CD14-positive monocyte (primary cell): ENCODE results near the gene NUP155. TPM values are rescaled to one million over a fixed set of nuclear protein-coding genes. Genes with fewer than 3 reads are reported as not detected.

Source experiments
- DNase-seq, 3 donors: peaks; one replicate each; pipeline ENCODE4 v3.0.0-alpha.2; 2011 to 2022
- H2AFZ ChIP-seq: 2 replicates; pipeline ENCODE4 v1.6.0; 2012; ENCODE audit warnings: mild to moderate bottlenecking, low read depth, low read length, inconsistent platforms; ENCODE audit not compliant: insufficient read depth, poor library complexity, severe bottlenecking
- H3K27ac ChIP-seq, 2 donors: 1 replicate in 1 of 2; 2 replicates in 1 of 2; pipeline ENCODE4 v1.5.1; 2012 to 2013; ENCODE audit warnings: low read length in 2 of 2, control low read depth in 1 of 2, inconsistent platforms in 1 of 2, low read depth in 1 of 2, mild to moderate bottlenecking in 1 of 2
- H3K27me3 ChIP-seq, 2 donors: one replicate each; pipeline versions ENCODE4 v1.6.0 to v1.6.1; 2011 to 2013; ENCODE audit warnings: low read length in 2 of 2; ENCODE audit not compliant: control insufficient read depth in 2 of 2, insufficient read depth in 2 of 2
- H3K36me3 ChIP-seq, 2 donors: replicated peaks in 1 of 2; 1 replicate in 1 of 2; 2 replicates in 1 of 2; pipeline versions ENCODE4 v1.5.1 to v1.6.1; 2012 to 2013; ENCODE audit warnings: low read length in 2 of 2, control low read depth in 1 of 2, inconsistent platforms in 1 of 2, mild to moderate bottlenecking in 1 of 2; ENCODE audit not compliant: insufficient read depth in 2 of 2, control insufficient read depth in 1 of 2
- H3K4me1 ChIP-seq, 2 donors: 1 replicate in 1 of 2; 2 replicates in 1 of 2; pipeline versions ENCODE4 v1.5.1 to v1.6.1; 2012 to 2013; ENCODE audit warnings: low read length in 2 of 2, control low read depth in 1 of 2, inconsistent platforms in 1 of 2, mild to moderate bottlenecking in 1 of 2, moderate library complexity in 1 of 2; ENCODE audit not compliant: insufficient read depth in 2 of 2, control insufficient read depth in 1 of 2
- H3K4me2 ChIP-seq: replicated peaks from 2 replicates; pipeline ENCODE3; 2012; ENCODE audit warnings: low read length, moderate library complexity, mild to moderate bottlenecking; ENCODE audit not compliant: poor library complexity, severe bottlenecking; ENCODE audit errors: extremely low read depth
- H3K4me3 ChIP-seq, 3 experiments: fragments of 200-600 bp in 1 of 3; sonication (generic) in 1 of 3; replicated peaks in 1 of 3; 1 replicate in 2 of 3; 2 replicates in 1 of 3; pipeline ENCODE4 v1.5.1; 2011 to 2013; ENCODE audit warnings: low read length in 3 of 3, mild to moderate bottlenecking in 3 of 3, control low read depth in 2 of 3, low read depth in 2 of 3, inconsistent platforms in 1 of 3, moderate library complexity in 1 of 3
- H3K79me2 ChIP-seq: 2 replicates; pipeline ENCODE4 v1.6.0; 2012; ENCODE audit warnings: mild to moderate bottlenecking, control low read depth, inconsistent platforms, low read length, moderate library complexity; ENCODE audit not compliant: insufficient read depth
- H3K9ac ChIP-seq: 2 replicates; pipeline ENCODE4 v1.6.0; 2017; ENCODE audit warnings: low read length, mild to moderate bottlenecking; ENCODE audit not compliant: insufficient read depth, poor library complexity, severe bottlenecking
- H3K9me3 ChIP-seq, 2 donors: replicated peaks in 1 of 2; 1 replicate in 1 of 2; 2 replicates in 1 of 2; pipeline versions ENCODE4 v1.5.1 to v1.6.1; 2012 to 2013; ENCODE audit warnings: low read length in 2 of 2, control low read depth in 1 of 2; ENCODE audit not compliant: control insufficient read depth in 1 of 2, insufficient read depth in 1 of 2
- H4K20me1 ChIP-seq: 2 replicates; pipeline ENCODE4 v1.6.0; 2012; ENCODE audit warnings: mild to moderate bottlenecking, low read length, control low read depth, moderate library complexity; ENCODE audit not compliant: insufficient read depth
- H3K27ac Mint-ChIP-seq, 7 donors: one replicate each; pipeline ENCODE4 v1.8.0; 2020; ENCODE audit warnings: mild to moderate bottlenecking in 7 of 7, mixed read lengths in 7 of 7, moderate library complexity in 6 of 7, inconsistent platforms in 2 of 7
- H3K27me3 Mint-ChIP-seq, 3 donors: one replicate each; pipeline ENCODE4 v1.8.0; 2021 to 2022; ENCODE audit warnings: low read depth in 3 of 3, mild to moderate bottlenecking in 3 of 3, mixed read lengths in 3 of 3, moderate library complexity in 3 of 3, inconsistent platforms in 1 of 3
- H3K36me3 Mint-ChIP-seq, 2 donors: one replicate each; pipeline ENCODE4 v1.8.0; 2020; ENCODE audit warnings: mixed read lengths in 2 of 2, inconsistent platforms in 1 of 2, mild to moderate bottlenecking in 1 of 2
- H3K4me1 Mint-ChIP-seq: one replicate; pipeline ENCODE4 v1.8.0; 2020; ENCODE audit warnings: mild to moderate bottlenecking, mixed read lengths
- H3K4me3 Mint-ChIP-seq, 2 donors: one replicate each; pipeline ENCODE4 v1.8.0; 2020; ENCODE audit warnings: mild to moderate bottlenecking in 2 of 2, mixed read lengths in 2 of 2, moderate library complexity in 1 of 2
- H3K9me3 Mint-ChIP-seq, 7 donors: one replicate each; pipeline ENCODE4 v1.8.0; 2020 to 2022; ENCODE audit warnings: mixed read lengths in 7 of 7, mild to moderate bottlenecking in 6 of 7, moderate library complexity in 6 of 7, inconsistent platforms in 2 of 7
- WGBS: methylation state at CpG from one replicate; pipeline ENCODE4 v1.1.5; 2013; ENCODE audit warnings: missing lambda C conversion rate; ENCODE audit not compliant: insufficient coverage; 5-methylcytosine and 5-hydroxymethylcytosine counted together
- intact Hi-C, 2 donors: fragments of 100-400 bp; cut with micrococcal nuclease; formaldehyde crosslinking; loops; one replicate each; pipeline versions ENCODE4 v1.15.0 to v1.15.1; 2023
- polyA plus RNA-seq, 3 donors: library from polyadenylated mRNA; depleted of rRNA in 1 of 3; unstranded in 2 of 3; stranded (reverse) in 1 of 3; fragments of 300-500 nt in 2 of 3; fragments of >200 nt in 1 of 3; fragmentation: Illumina TruSeq in 2 of 3; gene quantifications; 1 replicate in 2 of 3; 2 replicates in 1 of 3; pipeline ENCODE4 v1.2.3, GENCODE V29; 2012 to 2021
- TF ChIP-seq, protein P1 (sequence below): fragments of 200-600 bp; IDR thresholded peaks from one replicate; pipeline ENCODE4 v1.8.0; 2022; ENCODE audit warnings: antibody characterized with exemption, mild to moderate bottlenecking

Gene NUP155
- polyA plus RNA-seq, 3 donors, result 5.0 to 8.5 (median 5.8) TPM

GRCh38 chr5:37251665-37252064 is 119.2 kb downstream of the NUP155 start:
- Mint-ChIP-seq H3K4me3 (no peak overlapping the region), H3K4me1 (peaks cover 18% of the 10 kb centered on the region), H3K27ac (no peak overlapping the region), H3K36me3 (peaks cover 0 to 3% of the 10 kb centered on the region in 2 donors), H3K27me3 (peaks cover 2 to 9% (median 4%) of the 10 kb centered on the region in 3 donors), H3K9me3 (peaks cover 10 to 22% (median 15%) of the 10 kb centered on the region in 7 donors)
- Histone ChIP-seq H3K4me3 (no peak overlapping the region), H3K4me2 (no peak overlapping the region), H3K9me3 (peaks cover 0 to 6% of the 10 kb centered on the region in 2 donors), H3K4me1 (peaks cover 7 to 12% of the 10 kb centered on the region in 2 donors), H3K27me3 (no peaks in the 10 kb centered on the region), H3K79me2 (no peaks in the 10 kb centered on the region), H3K36me3 (no peaks in the 10 kb centered on the region), H4K20me1 (no peaks in the 10 kb centered on the region), H2AFZ (no peak overlapping the region), H3K27ac (no peak overlapping the region), H3K9ac (no peak overlapping the region)
- no peak for DNase-seq
- intact Hi-C loops, result no loop called here
- TF ChIP-seq, protein P1, sequence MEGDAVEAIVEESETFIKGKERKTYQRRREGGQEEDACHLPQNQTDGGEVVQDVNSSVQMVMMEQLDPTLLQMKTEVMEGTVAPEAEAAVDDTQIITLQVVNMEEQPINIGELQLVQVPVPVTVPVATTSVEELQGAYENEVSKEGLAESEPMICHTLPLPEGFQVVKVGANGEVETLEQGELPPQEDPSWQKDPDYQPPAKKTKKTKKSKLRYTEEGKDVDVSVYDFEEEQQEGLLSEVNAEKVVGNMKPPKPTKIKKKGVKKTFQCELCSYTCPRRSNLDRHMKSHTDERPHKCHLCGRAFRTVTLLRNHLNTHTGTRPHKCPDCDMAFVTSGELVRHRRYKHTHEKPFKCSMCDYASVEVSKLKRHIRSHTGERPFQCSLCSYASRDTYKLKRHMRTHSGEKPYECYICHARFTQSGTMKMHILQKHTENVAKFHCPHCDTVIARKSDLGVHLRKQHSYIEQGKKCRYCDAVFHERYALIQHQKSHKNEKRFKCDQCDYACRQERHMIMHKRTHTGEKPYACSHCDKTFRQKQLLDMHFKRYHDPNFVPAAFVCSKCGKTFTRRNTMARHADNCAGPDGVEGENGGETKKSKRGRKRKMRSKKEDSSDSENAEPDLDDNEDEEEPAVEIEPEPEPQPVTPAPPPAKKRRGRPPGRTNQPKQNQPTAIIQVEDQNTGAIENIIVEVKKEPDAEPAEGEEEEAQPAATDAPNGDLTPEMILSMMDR, result no peak

GRCh38 chr5:37249815-37250164 is 121.1 kb downstream of the NUP155 start:
- Mint-ChIP-seq H3K4me1 (peaks cover 18% of the 10 kb centered on the region), H3K9me3 (peaks cover 8 to 14% (median 11%) of the 10 kb centered on the region in 7 donors), H3K4me3 (peak overlapping the region; percentile 90 to 96), H3K27me3 (peaks cover 2 to 9% (median 4%) of the 10 kb centered on the region in 3 donors), H3K36me3 (peaks cover 0 to 3% of the 10 kb centered on the region in 2 donors), H3K27ac (peak overlapping the region in 5 of 7 donors; percentile 7 to 79 (median 26))
- WGBS, result 75% methylated on average over 7 of the region's 10 CpGs
- no peaks in the 10 kb centered on the region for H3K36me3 ChIP-seq
- H2AFZ ChIP-seq, result peak overlapping the region; percentile 88
- H3K4me3 ChIP-seq, result peak overlapping the region; percentile 76 to 85 (median 81)
- H3K79me2 ChIP-seq, result no peaks in the 10 kb centered on the region
- TF ChIP-seq, protein P1, result no peak
- H4K20me1 ChIP-seq, result no peaks in the 10 kb centered on the region
- H3K27ac ChIP-seq, result peak overlapping the region in 1 of 2 donors; percentile 59
- intact Hi-C loops, result no loop called here
- DNase-seq, result no peak
- peak overlapping the region; percentile 82 for H3K4me2 ChIP-seq
- H3K9me3 ChIP-seq, result peaks cover 0 to 6% of the 10 kb centered on the region in 2 donors
- no peaks in the 10 kb centered on the region for H3K27me3 ChIP-seq
- peak overlapping the region; percentile 84 for H3K9ac ChIP-seq
- peaks cover 7 to 12% of the 10 kb centered on the region in 2 donors for H3K4me1 ChIP-seq
